ENCODE results near the gene MBD5. TPM values are rescaled to one million over a fixed set of nuclear protein-coding genes. Genes with fewer than 3 reads are reported as not detected.

MBD5 gene
- total RNA-seq, 1 experiment from 2014 or later = 8.5 TPM

- Histone ChIP-seq H3K9me3 (ENCODE audit: low read length) (no peaks in the 10 kb centered on the region; the same call in 1 of the 2 replicates), H3K27ac (ENCODE audit: low read length) (no peak overlapping the region), H3K9me2 (replicated peaks; ENCODE audit: low read length) (no peaks in the 10 kb centered on the region), H2AFZ (ENCODE audit: low read length) (no peak overlapping the region), H4K20me1 (ENCODE audit: low read length) (no peaks in the 10 kb centered on the region), H3K79me2 (ENCODE audit: low read length) (no peaks in the 10 kb centered on the region), H3K4me1 (ENCODE audit: insufficient read depth, low read length) (no peaks in the 10 kb centered on the region), H3K4me3 (ENCODE audit: low read length) (no peak overlapping the region), H3F3A (ENCODE audit: low read length, unreplicated experiment) (no peaks in the 10 kb centered on the region), H3K4me2 (ENCODE audit: low read length) (no peak overlapping the region), H3K36me3 (ENCODE audit: low read depth, low read length) (peaks cover 14% of the 10 kb centered on the region), H3K27me3 (ENCODE audit: low read length) (no peaks in the 10 kb centered on the region), H3K9ac (ENCODE audit: low read length) (no peak overlapping the region)
- ChIA-PET CTCF (no interaction called here), POLR2A (ENCODE audit: unreplicated experiment) (no interaction called here)
- intact Hi-C loops (cut with micrococcal nuclease) = no loop called here
- DNase-seq = no peak
- ATAC-seq = no peak
- TF ChIP-seq CTCF (conservative IDR thresholded peaks at IDR 0.05; ENCODE audit: low read depth, low read length) (no peak), EZH2 (IDR thresholded peaks at IDR 0.05; ENCODE audit: low read length, unreplicated experiment) (no peak), EZH2phosphoT487 (IDR thresholded peaks at IDR 0.05; ENCODE audit: borderline replicate concordance, low read length) (no peak)
- BruUV-seq (replicated peaks) = no TSS peak
Observed at GRCh38 chr2:148251993-148252392, 231.1 kb downstream of the MBD5 start.

GRCh38 chr2:148252646-148253045, 231.8 kb downstream of the MBD5 start:
- CTCF ChIA-PET = no interaction called here
- ATAC-seq = no peak

More at GRCh38 chr2:148252646-148253045, 231.8 kb downstream of the MBD5 start:
- no peak overlapping the region for H2AFZ ChIP-seq (ENCODE audit: low read length)
- H3K4me2 ChIP-seq (ENCODE audit: low read length) = no peak overlapping the region
- no peaks in the 10 kb centered on the region; the same call in 1 of the 2 replicates for H3K9me3 ChIP-seq (ENCODE audit: low read length)
- no peaks in the 10 kb centered on the region for H3K4me1 ChIP-seq (ENCODE audit: insufficient read depth, low read length)
- H3K79me2 ChIP-seq (ENCODE audit: low read length) = no peaks in the 10 kb centered on the region
- no peaks in the 10 kb centered on the region for H3K9me2 ChIP-seq (replicated peaks; ENCODE audit: low read length)
- no peak for DNase-seq
- no peaks in the 10 kb centered on the region for H3F3A ChIP-seq (ENCODE audit: low read length, unreplicated experiment)
- H3K27me3 ChIP-seq (ENCODE audit: low read length) = no peaks in the 10 kb centered on the region
- no peak overlapping the region for H3K27ac ChIP-seq (ENCODE audit: low read length)
- no peak overlapping the region for H3K9ac ChIP-seq (ENCODE audit: low read length)
- BruUV-seq (replicated peaks) = no TSS peak
- H3K4me3 ChIP-seq (ENCODE audit: low read length) = no peak overlapping the region
- H4K20me1 ChIP-seq (ENCODE audit: low read length) = no peaks in the 10 kb centered on the region
- no peak for TF ChIP-seq EZH2phosphoT487 (IDR thresholded peaks at IDR 0.05; ENCODE audit: borderline replicate concordance, low read length)
- no peak for TF ChIP-seq CTCF (conservative IDR thresholded peaks at IDR 0.05; ENCODE audit: low read depth, low read length)
- TF ChIP-seq EZH2 (IDR thresholded peaks at IDR 0.05; ENCODE audit: low read length, unreplicated experiment) = no peak
- POLR2A ChIA-PET (ENCODE audit: unreplicated experiment) = no interaction called here
- intact Hi-C loops (cut with micrococcal nuclease) = no loop called here
- peaks cover 14% of the 10 kb centered on the region for H3K36me3 ChIP-seq (ENCODE audit: low read depth, low read length)
